ENCODE results near the gene SPOCD1. TPM values are rescaled to one million over a fixed set of nuclear protein-coding genes. Genes with fewer than 3 reads are reported as not detected.

Gene SPOCD1
- total RNA-seq, 1 experiment from 2014 or later = 10.2 TPM

Small RNA genes lying within 50 kb of the gene (microRNA-seq; reads per million reads assigned to microRNA genes)
- not detected for gene MIR4254 (ENCODE audit: borderline number of aligned reads, borderline replicate concordance)

Other genes starting within 250 kb of the SPOCD1 start
- gene TINAGL1, start 239.5 kb downstream of the SPOCD1 start, total RNA-seq (2021) = 162 and 191 TPM in 2 replicates
- gene HCRTR1, start 198.3 kb downstream of the SPOCD1 start, total RNA-seq (2021) = not detected in 2 replicates
- gene PEF1, start 171.1 kb downstream of the SPOCD1 start, total RNA-seq (2021) = 40.3 and 44.5 TPM in 2 replicates
- 3.6 and 4.8 TPM in 2 replicates for gene COL16A1, start 112.0 kb downstream of the SPOCD1 start, total RNA-seq (2021)
- 15.6 and 28.5 TPM in 2 replicates for gene ADGRB2, start 51.7 kb downstream of the SPOCD1 start, total RNA-seq (2021)
- gene PTP4A2, start 122.3 kb upstream of the SPOCD1 start, total RNA-seq (2021) = 149 and 201 TPM in 2 replicates
- gene KHDRBS1, start 197.8 kb upstream of the SPOCD1 start, total RNA-seq (2021) = 161 and 172 TPM in 2 replicates